Testis (tissue), 2 donors: ENCODE measurements around the gene RMND5A.

Source experiments
- POLR2A ChIP-seq: fragments of 450-650 bp; IDR thresholded peaks from one replicate; pipeline ENCODE4 v1.6.1; 2017; ENCODE audit warnings: antibody characterized with exemption, mild to moderate bottlenecking, moderate library complexity
- TF ChIP-seq, protein P1 (sequence below), 3 experiments: fragments of 450-650 bp in 2 of 3; fragments of 200-600 bp in 1 of 3; sonication (generic) in 1 of 3; IDR thresholded peaks; one replicate each; pipeline ENCODE4 v1.5.1; 2016 to 2019; ENCODE audit warnings: antibody characterized with exemption in 3 of 3, mild to moderate bottlenecking in 2 of 3, moderate library complexity in 1 of 3

GRCh38 chr2:86821306-86821705, 101.2 kb downstream of the RMND5A start:
- TF ChIP-seq, protein P1, sequence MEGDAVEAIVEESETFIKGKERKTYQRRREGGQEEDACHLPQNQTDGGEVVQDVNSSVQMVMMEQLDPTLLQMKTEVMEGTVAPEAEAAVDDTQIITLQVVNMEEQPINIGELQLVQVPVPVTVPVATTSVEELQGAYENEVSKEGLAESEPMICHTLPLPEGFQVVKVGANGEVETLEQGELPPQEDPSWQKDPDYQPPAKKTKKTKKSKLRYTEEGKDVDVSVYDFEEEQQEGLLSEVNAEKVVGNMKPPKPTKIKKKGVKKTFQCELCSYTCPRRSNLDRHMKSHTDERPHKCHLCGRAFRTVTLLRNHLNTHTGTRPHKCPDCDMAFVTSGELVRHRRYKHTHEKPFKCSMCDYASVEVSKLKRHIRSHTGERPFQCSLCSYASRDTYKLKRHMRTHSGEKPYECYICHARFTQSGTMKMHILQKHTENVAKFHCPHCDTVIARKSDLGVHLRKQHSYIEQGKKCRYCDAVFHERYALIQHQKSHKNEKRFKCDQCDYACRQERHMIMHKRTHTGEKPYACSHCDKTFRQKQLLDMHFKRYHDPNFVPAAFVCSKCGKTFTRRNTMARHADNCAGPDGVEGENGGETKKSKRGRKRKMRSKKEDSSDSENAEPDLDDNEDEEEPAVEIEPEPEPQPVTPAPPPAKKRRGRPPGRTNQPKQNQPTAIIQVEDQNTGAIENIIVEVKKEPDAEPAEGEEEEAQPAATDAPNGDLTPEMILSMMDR (IDR thresholded peaks at IDR 0.05), result no peak
- no peak for TF ChIP-seq POLR2A
